BLaER1 treated with 17β-estradiol and CSF1 and Interleukin-3, amounts not matched to agents 10 nM and 100 nM (cell line): ENCODE data around the gene EEF1G.
"Not testable (repeated sequence)": the region's sequence is repeated elsewhere in the genome, so short reads cannot be mapped to it uniquely, and the experiment has no call there.

Experiments
- H3K27ac ChIP-seq, 11 experiments: shearing (Covaris generic); formaldehyde crosslinking; 2 replicates each; pipeline ENCODE4 v1.8.1; 2022
- H3K27me3 ChIP-seq, 11 experiments: shearing (Covaris generic); formaldehyde crosslinking; 2 replicates each; pipeline ENCODE4 v1.8.1; 2022
- H3K36me3 ChIP-seq, 11 experiments: shearing (Covaris generic); formaldehyde crosslinking; 2 replicates each; pipeline ENCODE4 v1.8.1; 2022
- H3K4me1 ChIP-seq, 10 experiments: shearing (Covaris generic); formaldehyde crosslinking; 2 replicates each; pipeline ENCODE4 v1.8.1; 2022
- H3K4me2 ChIP-seq, 11 experiments: shearing (Covaris generic); formaldehyde crosslinking; 2 replicates each; pipeline ENCODE4 v1.8.1; 2022
- H3K4me3 ChIP-seq, 10 experiments: shearing (Covaris generic); formaldehyde crosslinking; 2 replicates each; pipeline ENCODE4 v1.8.1; 2022
- H3K9ac ChIP-seq, 11 experiments: shearing (Covaris generic); formaldehyde crosslinking; 2 replicates each; pipeline ENCODE4 v1.8.1; 2022
- H3K9me3 ChIP-seq, 11 experiments: shearing (Covaris generic); formaldehyde crosslinking; replicated peaks in 1 of 11; 2 replicates each; pipeline ENCODE4 v1.8.1; 2022
- H4K20me1 ChIP-seq, 11 experiments: shearing (Covaris generic); formaldehyde crosslinking; 2 replicates each; pipeline ENCODE4 v1.8.1; 2022
- Cebpa-rat ChIP-seq, 11 experiments: shearing (Covaris generic); IDR thresholded peaks; 2 replicates each; pipeline ENCODE4 v1.8.1; 2022

Gene EEF1G

GRCh38 chr11:62567018-62567633 is 6.6 kb downstream of the EEF1G start:
- Histone ChIP-seq H3K9ac (peak overlapping the region in 8 of 11 experiments; percentile 6 to 53 (median 40); a peak in 8 of 22 replicates), H3K9me3 (no peaks in the 10 kb centered on the region), H3K27ac (no peak overlapping the region), H3K36me3 (peaks cover 98 to 100% (median 100%) of the 10 kb centered on the region in 11 experiments), H3K27me3 (no peaks in the 10 kb centered on the region), H3K4me1 (peaks cover 23 to 81% (median 30%) of the 10 kb centered on the region in 10 experiments), H3K4me2 (peak overlapping the region in 2 of 11 experiments; percentile 1 to 6; a peak in 3 of 22 replicates), H3K4me3 (no peak overlapping the region), H4K20me1 (peaks cover 78 to 100% (median 100%) of the 10 kb centered on the region in 11 experiments)
- TF ChIP-seq Cebpa-rat (IDR thresholded peaks at IDR 0.05), result no peak

- peaks cover 70 to 100% (median 100%) of the 10 kb centered on the region in 11 experiments for H4K20me1 ChIP-seq
- no peak overlapping the region for H3K4me3 ChIP-seq
- no peaks in the 10 kb centered on the region for H3K27me3 ChIP-seq
- peak overlapping the region in 8 of 11 experiments; percentile 13 to 53 (median 30); a peak in 10 of 22 replicates for H3K9ac ChIP-seq
- TF ChIP-seq Cebpa-rat (IDR thresholded peaks at IDR 0.05), result no peak
- no peak overlapping the region for H3K27ac ChIP-seq
- peaks cover 98 to 100% (median 100%) of the 10 kb centered on the region in 11 experiments for H3K36me3 ChIP-seq
- peaks cover 14 to 75% (median 25%) of the 10 kb centered on the region in 10 experiments for H3K4me1 ChIP-seq
- no peaks in the 10 kb centered on the region for H3K9me3 ChIP-seq
- no peak overlapping the region; a peak in 2 of 22 replicates for H3K4me2 ChIP-seq
These were observed 7.4 kb downstream of the EEF1G start for GRCh38 chr11:62566247-62566646.

- H3K4me1 ChIP-seq, result peaks cover 5 to 75% (median 21%) of the 10 kb centered on the region in 10 experiments; a peak in 17 of 20 replicates
- no peak overlapping the region for H3K4me3 ChIP-seq
- H3K9me3 ChIP-seq, result no peaks in the 10 kb centered on the region
- H3K27me3 ChIP-seq, result no peaks in the 10 kb centered on the region
- TF ChIP-seq Cebpa-rat (IDR thresholded peaks at IDR 0.05), result no peak
- H3K36me3 ChIP-seq, result peaks cover 96 to 100% (median 100%) of the 10 kb centered on the region in 11 experiments
- peak overlapping the region in 7 of 11 experiments; percentile 2 to 53 (median 26); a peak in 7 of 22 replicates for H3K9ac ChIP-seq
- H3K27ac ChIP-seq, result no peak overlapping the region
- H3K4me2 ChIP-seq, result no peak overlapping the region; a peak in 2 of 22 replicates
- H4K20me1 ChIP-seq, result peaks cover 70 to 100% (median 100%) of the 10 kb centered on the region in 11 experiments
These were observed 8.4 kb downstream of the EEF1G start for GRCh38 chr11:62565100-62565802.

GRCh38 chr11:62561677-62562230 is 11.9 kb downstream of the EEF1G start:
- H3K27ac ChIP-seq, H3K27me3 ChIP-seq, H3K4me2 ChIP-seq, H3K9me3 ChIP-seq, H3K4me3 ChIP-seq: not testable (repeated sequence)
- H3K9ac ChIP-seq, result peak overlapping the region in 4 of 11 experiments; percentile 0 to 45 (median 32); a peak in 2 of 22 replicates
- peaks cover 37 to 100% (median 92%) of the 10 kb centered on the region in 11 experiments for H4K20me1 ChIP-seq
- peaks cover 26 to 76% (median 44%) of the 10 kb centered on the region in 10 experiments for H3K4me1 ChIP-seq
- peaks cover 83 to 100% (median 96%) of the 10 kb centered on the region in 11 experiments for H3K36me3 ChIP-seq

GRCh38 chr11:62560566-62561103 is 13.1 kb downstream of the EEF1G start:
- H4K20me1 ChIP-seq, result peaks cover 26 to 100% (median 83%) of the 10 kb centered on the region in 11 experiments
- no peaks in the 10 kb centered on the region for H3K9me3 ChIP-seq
- H3K9ac ChIP-seq, result peak overlapping the region in 7 of 11 experiments; percentile 18 to 51 (median 38); a peak in 7 of 22 replicates
- TF ChIP-seq Cebpa-rat (IDR thresholded peaks at IDR 0.05), result no peak
- peak overlapping the region in 5 of 11 experiments; percentile 26 to 92 (median 43); a peak in 9 of 22 replicates for H3K4me2 ChIP-seq
- peaks cover 37 to 76% (median 52%) of the 10 kb centered on the region in 10 experiments for H3K4me1 ChIP-seq
- H3K4me3 ChIP-seq, result no peak overlapping the region
- peaks cover 72 to 89% (median 85%) of the 10 kb centered on the region in 11 experiments for H3K36me3 ChIP-seq
- H3K27me3 ChIP-seq, result no peaks in the 10 kb centered on the region
- H3K27ac ChIP-seq, result peak overlapping the region in 1 of 11 experiments; percentile 9; a peak in 2 of 22 replicates

- not testable (repeated sequence) for H3K27me3 ChIP-seq, H3K9me3 ChIP-seq, H3K4me3 ChIP-seq
- Histone ChIP-seq H3K27ac (peak overlapping the region in 4 of 11 experiments; percentile 0 to 97 (median 56); a peak in 1 of 22 replicates), H3K9ac (peak overlapping the region in 5 of 11 experiments; percentile 8 to 45 (median 41); a peak in 5 of 22 replicates), H3K4me1 (peaks cover 47 to 85% (median 61%) of the 10 kb centered on the region in 10 experiments), H3K36me3 (peaks cover 62 to 85% (median 75%) of the 10 kb centered on the region in 11 experiments), H3K4me2 (peak overlapping the region in 5 of 11 experiments; percentile 43 to 92 (median 88); a peak in 7 of 22 replicates), H4K20me1 (peaks cover 17 to 100% (median 73%) of the 10 kb centered on the region in 11 experiments; a peak in 21 of 22 replicates)
These were observed 14.1 kb downstream of the EEF1G start for GRCh38 chr11:62559626-62560025.

- Histone ChIP-seq H3K36me3 (peaks cover 59 to 85% (median 71%) of the 10 kb centered on the region in 11 experiments), H3K4me2 (peak overlapping the region in 8 of 11 experiments; percentile 84 to 96 (median 90); a peak in 15 of 22 replicates), H3K4me1 (peaks cover 51 to 89% (median 65%) of the 10 kb centered on the region in 10 experiments)
These were observed 14.5 kb downstream of the EEF1G start for GRCh38 chr11:62559204-62559603.

GRCh38 chr11:62558669-62559068 is 15.0 kb downstream of the EEF1G start:
- peak overlapping the region in 8 of 11 experiments; percentile 8 to 97 (median 90); a peak in 11 of 22 replicates for H3K27ac ChIP-seq
- peak overlapping the region; percentile 84 to 96 (median 90); a peak in 20 of 22 replicates for H3K4me2 ChIP-seq
- H3K4me3 ChIP-seq, result peak overlapping the region in 1 of 10 experiments; percentile 29; a peak in 1 of 20 replicates
- H3K9me3 ChIP-seq, result no peaks in the 10 kb centered on the region
- H3K9ac ChIP-seq, result peak overlapping the region in 7 of 11 experiments; percentile 41 to 83 (median 77); a peak in 9 of 22 replicates
- TF ChIP-seq Cebpa-rat (IDR thresholded peaks at IDR 0.05), result no peak
- peaks cover 57 to 90% (median 71%) of the 10 kb centered on the region in 10 experiments for H3K4me1 ChIP-seq
- H4K20me1 ChIP-seq, result peaks cover 14 to 100% (median 64%) of the 10 kb centered on the region in 11 experiments; a peak in 21 of 22 replicates
- H3K27me3 ChIP-seq, result no peaks in the 10 kb centered on the region
- peaks cover 53 to 82% (median 65%) of the 10 kb centered on the region in 11 experiments for H3K36me3 ChIP-seq

More at GRCh38 chr11:62559204-62559603, 14.5 kb downstream of the EEF1G start:
- Histone ChIP-seq H3K9ac (peak overlapping the region in 6 of 11 experiments; percentile 8 to 67 (median 42); a peak in 9 of 22 replicates), H3K27ac (peak overlapping the region in 5 of 11 experiments; percentile 0 to 97 (median 88); a peak in 4 of 22 replicates), H4K20me1 (peaks cover 17 to 100% (median 69%) of the 10 kb centered on the region in 11 experiments; a peak in 21 of 22 replicates), H3K27me3 (no peaks in the 10 kb centered on the region), H3K4me3 (no peak overlapping the region), H3K9me3 (no peaks in the 10 kb centered on the region)
- TF ChIP-seq Cebpa-rat (IDR thresholded peaks at IDR 0.05), result no peak
